Thyroid gland (tissue), 4 donors: ENCODE data around the gene ETFDH.

Experiments used
- POLR2A ChIP-seq, 2 donors: fragments of 450-650 bp; IDR thresholded peaks; one replicate each; pipeline ENCODE4 v1.6.1; 2017; ENCODE audit warnings: antibody characterized with exemption in 2 of 2, mild to moderate bottlenecking in 2 of 2, moderate library complexity in 1 of 2
- TF ChIP-seq, protein P1 (sequence below), 6 experiments: fragments of 200-600 bp in 3 of 6; fragments of 450-650 bp in 3 of 6; sonication (generic) in 3 of 6; IDR thresholded peaks; one replicate each; pipeline ENCODE4 v1.5.1; 2016 to 2019; ENCODE audit warnings: antibody characterized with exemption in 6 of 6, mild to moderate bottlenecking in 2 of 6, inconsistent platforms in 1 of 6, moderate library complexity in 1 of 6

- TF ChIP-seq, protein P1, sequence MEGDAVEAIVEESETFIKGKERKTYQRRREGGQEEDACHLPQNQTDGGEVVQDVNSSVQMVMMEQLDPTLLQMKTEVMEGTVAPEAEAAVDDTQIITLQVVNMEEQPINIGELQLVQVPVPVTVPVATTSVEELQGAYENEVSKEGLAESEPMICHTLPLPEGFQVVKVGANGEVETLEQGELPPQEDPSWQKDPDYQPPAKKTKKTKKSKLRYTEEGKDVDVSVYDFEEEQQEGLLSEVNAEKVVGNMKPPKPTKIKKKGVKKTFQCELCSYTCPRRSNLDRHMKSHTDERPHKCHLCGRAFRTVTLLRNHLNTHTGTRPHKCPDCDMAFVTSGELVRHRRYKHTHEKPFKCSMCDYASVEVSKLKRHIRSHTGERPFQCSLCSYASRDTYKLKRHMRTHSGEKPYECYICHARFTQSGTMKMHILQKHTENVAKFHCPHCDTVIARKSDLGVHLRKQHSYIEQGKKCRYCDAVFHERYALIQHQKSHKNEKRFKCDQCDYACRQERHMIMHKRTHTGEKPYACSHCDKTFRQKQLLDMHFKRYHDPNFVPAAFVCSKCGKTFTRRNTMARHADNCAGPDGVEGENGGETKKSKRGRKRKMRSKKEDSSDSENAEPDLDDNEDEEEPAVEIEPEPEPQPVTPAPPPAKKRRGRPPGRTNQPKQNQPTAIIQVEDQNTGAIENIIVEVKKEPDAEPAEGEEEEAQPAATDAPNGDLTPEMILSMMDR (IDR thresholded peaks at IDR 0.05): peak in 5 of 6 experiments; percentile 36 to 65 (median 47)
- no peak for TF ChIP-seq POLR2A (IDR thresholded peaks at IDR 0.05)
Observed at GRCh38 chr4:158624889-158625478, 47.1 kb upstream of the ETFDH start.
